Measurements from ENCODE around the gene RCOR1. TPM values are rescaled to one million over a fixed set of nuclear protein-coding genes. Genes with fewer than 3 reads are reported as not detected.

The RCOR1 gene
- total RNA-seq, 1 donor from 2014 or later = 11.0 TPM

GRCh38 chr14:102593061-102593824 is 794 bp downstream of the RCOR1 start:
- intact Hi-C loops (cut with micrococcal nuclease) = no loop called here
- no peaks in the 10 kb centered on the region for H3K27me3 ChIP-seq (ENCODE audit: low read depth)
- peaks cover 43% of the 10 kb centered on the region for H3K4me1 ChIP-seq
- H3K9me3 ChIP-seq (replicated peaks) = no peaks in the 10 kb centered on the region
- peak overlapping the region; percentile 99 for H3K27ac ChIP-seq (replicated peaks)
- H3K36me3 ChIP-seq = no peaks in the 10 kb centered on the region
- peak; percentile 59 for TF ChIP-seq CTCF (IDR thresholded peaks at IDR 0.05; ENCODE audit: borderline replicate concordance)
- H3K4me3 ChIP-seq = peak overlapping the region; percentile 99
- peak; percentile 57 for DNase-seq

DNA sequence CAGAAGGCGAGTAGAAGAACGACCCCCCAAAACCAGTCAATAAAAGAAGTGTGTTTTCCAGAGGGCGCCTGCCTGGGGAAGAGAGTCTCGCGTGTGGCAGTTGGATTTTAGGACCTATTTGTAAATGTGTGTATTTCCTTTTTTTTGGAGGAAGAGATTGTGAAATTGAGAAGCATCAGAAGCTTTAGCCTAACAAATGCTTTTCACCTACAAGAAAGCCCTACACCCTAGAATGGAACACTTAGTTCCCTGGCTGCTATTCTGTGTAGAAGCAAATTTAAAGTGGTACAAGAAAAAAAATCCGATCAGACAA is 1.3 kb downstream of the RCOR1 start:
- Histone ChIP-seq H3K4me1 (peaks cover 43% of the 10 kb centered on the region), H3K4me3 (peak overlapping the region; percentile 99), H3K27ac (replicated peaks) (peak overlapping the region; percentile 99), H3K9me3 (replicated peaks) (no peaks in the 10 kb centered on the region), H3K36me3 (no peaks in the 10 kb centered on the region), H3K27me3 (ENCODE audit: low read depth) (no peaks in the 10 kb centered on the region)
- no peak for TF ChIP-seq CTCF (IDR thresholded peaks at IDR 0.05; ENCODE audit: borderline replicate concordance)
- intact Hi-C loops (cut with micrococcal nuclease) = no loop called here
- DNase-seq = no peak

DNA sequence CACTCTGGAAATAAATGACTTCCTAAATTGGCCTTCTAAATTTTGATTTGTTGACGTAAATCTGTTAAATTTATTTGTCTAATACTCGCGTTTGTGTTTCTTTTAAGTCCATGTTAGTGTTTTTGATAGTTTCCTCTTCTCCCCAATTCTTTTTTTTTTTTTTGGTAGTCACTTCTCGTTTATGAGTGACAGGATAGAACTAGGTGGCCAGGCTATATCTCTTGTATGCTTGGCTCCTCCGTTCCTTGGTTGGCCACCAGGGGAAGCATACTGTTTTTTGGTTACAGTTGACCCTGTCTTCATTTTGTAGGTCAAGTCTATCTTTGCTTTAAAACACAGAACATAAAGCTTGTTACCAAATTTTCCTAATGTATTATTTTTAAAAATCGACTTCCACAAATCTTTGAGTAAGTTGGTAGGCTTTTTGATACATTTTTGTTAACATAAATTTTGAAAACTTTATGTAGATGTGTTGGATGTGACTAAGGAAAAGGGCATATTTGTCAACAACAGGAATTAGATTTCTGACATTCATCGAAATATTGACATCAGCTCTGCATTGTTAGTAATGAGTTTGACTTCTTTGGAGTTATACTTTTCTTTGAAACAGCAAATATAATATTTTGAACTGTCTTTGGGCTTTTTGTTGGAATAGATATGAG is 2.2 kb downstream of the RCOR1 start:
- intact Hi-C loops (cut with micrococcal nuclease) = no loop called here
- Histone ChIP-seq H3K4me3 (peak overlapping the region; percentile 99), H3K9me3 (replicated peaks) (no peaks in the 10 kb centered on the region), H3K4me1 (peaks cover 43% of the 10 kb centered on the region), H3K27me3 (ENCODE audit: low read depth) (no peaks in the 10 kb centered on the region), H3K27ac (replicated peaks) (peak overlapping the region; percentile 99), H3K36me3 (no peaks in the 10 kb centered on the region)
- TF ChIP-seq CTCF (IDR thresholded peaks at IDR 0.05; ENCODE audit: borderline replicate concordance) = peak; percentile 88
- peak; percentile 63 for DNase-seq

DNA sequence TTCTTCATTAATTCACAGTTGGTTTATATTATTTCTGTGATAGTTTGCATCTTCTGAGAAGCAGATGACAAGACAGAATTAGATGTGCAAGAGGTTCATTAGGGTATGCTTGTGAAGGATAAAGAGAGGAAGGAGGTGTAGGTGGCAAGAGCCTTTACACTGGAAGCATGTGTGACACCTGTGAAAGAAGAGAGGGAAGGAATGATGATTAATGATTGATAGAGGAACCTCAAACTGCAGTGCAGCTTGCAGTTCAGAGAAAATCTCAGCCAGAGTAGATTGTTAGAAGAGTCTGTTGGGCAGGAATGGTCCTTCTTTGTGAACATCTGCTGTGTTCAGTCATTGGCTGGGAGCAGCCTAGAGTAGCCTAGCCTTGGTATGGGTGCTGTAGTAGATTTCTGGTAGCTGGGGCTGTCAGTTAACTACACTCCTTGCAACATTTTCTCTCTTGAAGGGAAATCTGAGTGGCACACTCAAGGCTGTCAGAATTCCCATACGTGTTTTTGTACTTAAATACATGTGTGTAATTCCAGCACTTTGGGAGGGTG is 9.0 kb downstream of the RCOR1 start:
- TF ChIP-seq CTCF (IDR thresholded peaks at IDR 0.05; ENCODE audit: borderline replicate concordance) = no peak
- Histone ChIP-seq H3K36me3 (no peaks in the 10 kb centered on the region), H3K27ac (replicated peaks) (no peak overlapping the region), H3K9me3 (replicated peaks) (no peaks in the 10 kb centered on the region), H3K4me1 (peaks cover 30% of the 10 kb centered on the region), H3K4me3 (no peak overlapping the region), H3K27me3 (ENCODE audit: low read depth) (no peaks in the 10 kb centered on the region)
- DNase-seq = no peak
- intact Hi-C loops (cut with micrococcal nuclease) = no loop called here

GRCh38 chr14:102602421-102603292 is 10.2 kb downstream of the RCOR1 start:
- Histone ChIP-seq H3K27ac (replicated peaks) (no peak overlapping the region), H3K4me1 (peaks cover 35% of the 10 kb centered on the region), H3K27me3 (ENCODE audit: low read depth) (no peaks in the 10 kb centered on the region), H3K9me3 (replicated peaks) (no peaks in the 10 kb centered on the region), H3K4me3 (no peak overlapping the region), H3K36me3 (no peaks in the 10 kb centered on the region)
- intact Hi-C loops (cut with micrococcal nuclease) = no loop called here
- no peak for DNase-seq
- TF ChIP-seq CTCF (IDR thresholded peaks at IDR 0.05; ENCODE audit: borderline replicate concordance) = no peak
